OCI-LY3 (cell line): ENCODE data around the gene ZDHHC14.

Experiments used
- EZH2phosphoT487 ChIP-seq: fragments of 200-600 bp; shearing (Covaris generic); IDR thresholded peaks from 2 replicates; pipeline ENCODE4 v1.6.1; 2018; ENCODE audit warnings: antibody characterized with exemption, mixed run types, low read depth
- TF ChIP-seq, protein P1 (sequence below): fragments of 200-600, 300-600 bp; sonication (generic); IDR thresholded peaks from 2 replicates; pipeline ENCODE4 v1.5.1; 2014; ENCODE audit warnings: antibody characterized with exemption, low read length, low read depth

DNA sequence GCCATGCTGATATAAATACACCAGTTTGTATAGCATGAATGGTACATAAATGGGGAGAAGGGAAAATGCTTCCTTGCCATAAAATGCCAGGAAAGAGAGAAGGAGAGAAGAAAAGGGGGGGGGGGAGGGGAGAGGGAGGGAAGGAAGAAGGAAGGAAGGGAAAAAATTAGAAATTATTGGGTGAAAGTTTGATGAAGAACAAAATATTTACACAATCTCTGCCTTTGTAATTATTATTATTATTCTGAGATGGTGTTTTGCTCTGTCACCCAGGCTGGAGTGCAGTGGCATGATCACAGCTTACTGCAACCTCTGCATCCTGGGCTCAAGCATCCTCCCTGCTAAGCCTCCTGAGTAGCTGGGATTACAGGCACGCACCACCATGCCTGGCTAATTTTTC lies 10.2 kb upstream of the ZDHHC14 start:
- TF ChIP-seq, protein P1, sequence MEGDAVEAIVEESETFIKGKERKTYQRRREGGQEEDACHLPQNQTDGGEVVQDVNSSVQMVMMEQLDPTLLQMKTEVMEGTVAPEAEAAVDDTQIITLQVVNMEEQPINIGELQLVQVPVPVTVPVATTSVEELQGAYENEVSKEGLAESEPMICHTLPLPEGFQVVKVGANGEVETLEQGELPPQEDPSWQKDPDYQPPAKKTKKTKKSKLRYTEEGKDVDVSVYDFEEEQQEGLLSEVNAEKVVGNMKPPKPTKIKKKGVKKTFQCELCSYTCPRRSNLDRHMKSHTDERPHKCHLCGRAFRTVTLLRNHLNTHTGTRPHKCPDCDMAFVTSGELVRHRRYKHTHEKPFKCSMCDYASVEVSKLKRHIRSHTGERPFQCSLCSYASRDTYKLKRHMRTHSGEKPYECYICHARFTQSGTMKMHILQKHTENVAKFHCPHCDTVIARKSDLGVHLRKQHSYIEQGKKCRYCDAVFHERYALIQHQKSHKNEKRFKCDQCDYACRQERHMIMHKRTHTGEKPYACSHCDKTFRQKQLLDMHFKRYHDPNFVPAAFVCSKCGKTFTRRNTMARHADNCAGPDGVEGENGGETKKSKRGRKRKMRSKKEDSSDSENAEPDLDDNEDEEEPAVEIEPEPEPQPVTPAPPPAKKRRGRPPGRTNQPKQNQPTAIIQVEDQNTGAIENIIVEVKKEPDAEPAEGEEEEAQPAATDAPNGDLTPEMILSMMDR, result no peak
- no peak for TF ChIP-seq EZH2phosphoT487
